IPS-20b (cell line): ENCODE results near the gene DDX46.
A peak's percentile ranks its signal among the peaks of the same experiment; 100 is the strongest.
"Not testable (repeated sequence)": the region's sequence is repeated elsewhere in the genome, so short reads cannot be mapped to it uniquely, and the experiment has no call there.

Source experiments
- H3K27ac ChIP-seq: one replicate; pipeline ENCODE4 v1.5.1; 2013; ENCODE audit warnings: low read length
- H3K27me3 ChIP-seq: 2 replicates; pipeline ENCODE4 v1.6.1; 2013; ENCODE audit warnings: mild to moderate bottlenecking, low read length, inconsistent platforms; ENCODE audit not compliant: insufficient read depth
- H3K36me3 ChIP-seq: 2 replicates; pipeline ENCODE4 v1.6.1; 2013; ENCODE audit warnings: low read depth, mild to moderate bottlenecking, inconsistent platforms, low read length, moderate library complexity; ENCODE audit not compliant: insufficient read depth
- H3K4me1 ChIP-seq: 2 replicates; pipeline ENCODE4 v1.6.1; 2013; ENCODE audit warnings: mild to moderate bottlenecking, control low read depth, inconsistent platforms, low read length, moderate library complexity; ENCODE audit not compliant: insufficient read depth
- H3K4me3 ChIP-seq: 2 replicates; pipeline ENCODE4 v1.5.1; 2013; ENCODE audit warnings: mild to moderate bottlenecking, low read length, inconsistent platforms
- H3K9ac ChIP-seq: 2 replicates; pipeline ENCODE4 v1.6.1; 2013; ENCODE audit warnings: low read depth, mild to moderate bottlenecking, inconsistent platforms, low read length, moderate library complexity
- H3K9me3 ChIP-seq: 2 replicates; pipeline ENCODE4 v1.6.1; 2013; ENCODE audit warnings: mild to moderate bottlenecking, low read depth, low read length, inconsistent platforms; ENCODE audit not compliant: insufficient read depth

Gene DDX46, protein sequence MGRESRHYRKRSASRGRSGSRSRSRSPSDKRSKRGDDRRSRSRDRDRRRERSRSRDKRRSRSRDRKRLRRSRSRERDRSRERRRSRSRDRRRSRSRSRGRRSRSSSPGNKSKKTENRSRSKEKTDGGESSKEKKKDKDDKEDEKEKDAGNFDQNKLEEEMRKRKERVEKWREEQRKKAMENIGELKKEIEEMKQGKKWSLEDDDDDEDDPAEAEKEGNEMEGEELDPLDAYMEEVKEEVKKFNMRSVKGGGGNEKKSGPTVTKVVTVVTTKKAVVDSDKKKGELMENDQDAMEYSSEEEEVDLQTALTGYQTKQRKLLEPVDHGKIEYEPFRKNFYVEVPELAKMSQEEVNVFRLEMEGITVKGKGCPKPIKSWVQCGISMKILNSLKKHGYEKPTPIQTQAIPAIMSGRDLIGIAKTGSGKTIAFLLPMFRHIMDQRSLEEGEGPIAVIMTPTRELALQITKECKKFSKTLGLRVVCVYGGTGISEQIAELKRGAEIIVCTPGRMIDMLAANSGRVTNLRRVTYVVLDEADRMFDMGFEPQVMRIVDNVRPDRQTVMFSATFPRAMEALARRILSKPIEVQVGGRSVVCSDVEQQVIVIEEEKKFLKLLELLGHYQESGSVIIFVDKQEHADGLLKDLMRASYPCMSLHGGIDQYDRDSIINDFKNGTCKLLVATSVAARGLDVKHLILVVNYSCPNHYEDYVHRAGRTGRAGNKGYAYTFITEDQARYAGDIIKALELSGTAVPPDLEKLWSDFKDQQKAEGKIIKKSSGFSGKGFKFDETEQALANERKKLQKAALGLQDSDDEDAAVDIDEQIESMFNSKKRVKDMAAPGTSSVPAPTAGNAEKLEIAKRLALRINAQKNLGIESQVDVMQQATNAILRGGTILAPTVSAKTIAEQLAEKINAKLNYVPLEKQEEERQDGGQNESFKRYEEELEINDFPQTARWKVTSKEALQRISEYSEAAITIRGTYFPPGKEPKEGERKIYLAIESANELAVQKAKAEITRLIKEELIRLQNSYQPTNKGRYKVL

DNA sequence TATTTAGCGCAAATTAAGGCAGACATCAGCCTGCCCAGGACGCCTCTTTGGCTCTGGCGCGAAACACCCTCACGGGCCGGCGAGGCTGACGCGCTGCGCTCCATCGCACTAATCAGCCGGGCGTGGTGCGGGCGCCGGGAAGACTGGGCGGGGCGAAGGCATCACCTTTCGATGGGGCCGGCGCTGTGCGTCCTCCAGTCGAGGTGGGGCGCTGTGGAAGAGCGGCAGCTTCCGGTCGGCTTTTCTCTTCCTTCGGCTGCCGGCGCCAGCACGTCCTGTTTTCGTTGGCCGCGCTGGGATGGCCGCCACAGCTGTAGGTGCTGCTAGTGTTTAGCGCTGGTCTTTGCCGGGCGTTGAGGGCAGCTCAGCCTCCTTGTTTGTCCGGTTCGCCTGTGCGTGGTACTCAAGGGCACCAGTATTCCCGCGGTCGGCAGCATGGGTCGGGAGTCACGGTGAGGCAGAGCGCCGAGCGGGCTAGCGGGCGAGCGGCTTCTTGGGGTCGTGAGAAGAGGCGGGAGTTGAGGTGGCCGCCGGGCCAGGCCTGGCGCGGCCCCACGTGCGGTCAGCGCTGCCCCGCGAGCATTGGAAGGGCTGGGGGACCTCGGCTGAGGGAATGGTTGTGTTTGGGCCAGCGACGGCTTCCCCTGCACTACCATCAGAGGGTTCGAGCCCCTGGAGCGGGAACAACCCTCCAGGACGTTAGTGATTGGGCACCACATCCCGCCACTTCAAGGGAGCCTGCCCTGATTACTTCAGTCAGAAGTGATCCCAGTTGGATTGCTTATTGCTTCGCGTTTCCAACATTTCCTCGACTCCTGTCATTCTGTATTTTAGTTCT lies at the start of gene DDX46:
Gene DDX46 (plus strand): TSS at position 276 of the 838 bp plus-strand sequence. CDS start 160 bp downstream, at position 436.
- Histone ChIP-seq H3K36me3 (peaks cover 6% of the 10 kb centered on the region), H3K4me1 (peaks cover 5% of the 10 kb centered on the region; the same call in 1 of the 2 replicates), H3K27ac (peak within 1 kb of the TSS; percentile 0), H3K9me3 (no peaks in the 10 kb centered on the region), H3K4me3 (peak within 1 kb of the TSS; percentile 95), H3K9ac (peak within 1 kb of the TSS; percentile 96), H3K27me3 (0 out of 2 replicates have a peak, but pooled peaks cover 10% of the 10 kb centered on the region)

DNA sequence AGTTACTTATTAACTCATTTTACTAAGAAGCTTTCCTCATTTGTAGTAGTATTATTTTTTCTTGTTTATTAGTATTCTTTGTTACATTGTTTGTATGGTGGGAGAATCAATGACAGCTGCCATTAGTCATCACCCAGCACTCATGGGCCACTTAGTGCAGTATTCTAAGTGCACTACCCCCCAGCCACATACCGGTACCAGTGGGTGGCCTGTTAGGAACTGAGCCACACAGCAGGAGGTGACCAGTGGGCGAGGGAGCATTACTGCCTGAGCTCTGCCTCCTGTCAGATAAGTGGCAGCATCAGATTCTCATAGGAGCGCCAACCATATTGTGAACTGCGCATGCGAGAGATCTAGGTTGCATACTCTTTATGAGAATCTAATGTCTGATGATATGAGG lies 44.5 kb upstream of the DDX46 start:
- H3K27ac ChIP-seq = no peak overlapping the region
- H3K36me3 ChIP-seq = peaks cover 61% of the 10 kb centered on the region
- H3K27me3 ChIP-seq = no peaks in the 10 kb centered on the region
- H3K9me3 ChIP-seq = no peaks in the 10 kb centered on the region
- no peaks in the 10 kb centered on the region for H3K4me1 ChIP-seq
- no peak overlapping the region for H3K4me3 ChIP-seq
- no peak overlapping the region for H3K9ac ChIP-seq

DNA sequence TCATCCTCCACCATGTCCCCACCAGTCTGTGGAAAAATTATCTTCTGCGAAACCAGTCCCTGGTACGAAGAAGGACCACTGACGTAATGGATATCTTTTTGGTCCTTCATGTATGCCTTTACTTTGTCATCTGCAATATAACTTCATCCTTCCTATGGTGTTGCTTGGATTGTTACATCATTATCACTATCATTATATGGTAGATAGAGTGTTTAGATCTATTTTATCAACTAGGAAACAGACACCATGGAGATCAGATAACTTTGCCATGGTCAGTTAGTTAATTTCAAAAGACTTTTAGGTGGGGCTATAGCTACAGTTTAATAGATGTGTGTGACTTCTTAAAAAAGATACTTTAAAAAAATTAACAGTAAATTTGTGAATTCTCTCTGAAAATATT lies 44.0 kb upstream of the DDX46 start:
- Histone ChIP-seq H3K27ac (no peak overlapping the region), H3K4me3 (no peak overlapping the region), H3K27me3 (no peaks in the 10 kb centered on the region), H3K4me1 (no peaks in the 10 kb centered on the region), H3K36me3 (peaks cover 61% of the 10 kb centered on the region), H3K9ac (no peak overlapping the region), H3K9me3 (no peaks in the 10 kb centered on the region)

DNA sequence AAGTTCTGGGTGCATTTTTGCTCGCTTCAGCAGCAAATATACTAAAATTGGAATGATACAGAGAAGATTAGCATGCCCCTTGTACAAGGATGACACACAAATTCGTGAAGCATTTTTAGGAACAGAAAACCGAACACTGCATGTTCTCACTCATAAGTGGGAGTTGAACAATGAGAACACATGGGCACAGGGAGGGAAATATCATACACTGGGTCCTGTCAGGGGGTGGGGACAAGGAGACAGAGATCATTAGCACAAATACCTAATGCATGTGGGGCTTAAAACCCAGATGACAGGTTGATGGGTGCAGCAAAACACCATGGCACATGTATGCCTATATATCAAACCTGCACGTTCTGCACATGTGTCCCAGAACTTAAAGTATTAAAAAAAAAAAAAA lies 43.1 kb upstream of the DDX46 start:
- H3K4me3 ChIP-seq, H3K9me3 ChIP-seq, H3K9ac ChIP-seq, H3K4me1 ChIP-seq, H3K27me3 ChIP-seq, H3K27ac ChIP-seq: not testable (repeated sequence)
- H3K36me3 ChIP-seq = peaks cover 58% of the 10 kb centered on the region

DNA sequence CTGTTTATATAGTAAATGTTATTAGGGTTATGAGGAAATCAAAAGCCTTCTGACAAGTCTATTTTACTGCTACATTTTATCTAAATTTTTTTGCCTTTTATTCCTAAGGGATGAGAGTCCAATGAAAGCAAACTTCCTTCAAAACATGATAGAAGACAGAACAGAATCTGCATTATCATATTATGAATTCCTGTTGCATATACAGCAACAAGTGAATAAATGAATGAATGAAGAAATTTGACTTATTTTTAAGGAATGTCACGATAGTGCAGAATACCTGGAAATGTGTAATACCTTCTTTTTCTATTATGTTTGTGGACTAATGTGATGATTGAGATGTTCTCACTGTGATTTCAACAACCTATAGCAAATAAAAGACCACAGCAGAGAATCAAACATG lies 33.7 kb upstream of the DDX46 start:
- H3K36me3 ChIP-seq = peaks cover 46% of the 10 kb centered on the region

DNA sequence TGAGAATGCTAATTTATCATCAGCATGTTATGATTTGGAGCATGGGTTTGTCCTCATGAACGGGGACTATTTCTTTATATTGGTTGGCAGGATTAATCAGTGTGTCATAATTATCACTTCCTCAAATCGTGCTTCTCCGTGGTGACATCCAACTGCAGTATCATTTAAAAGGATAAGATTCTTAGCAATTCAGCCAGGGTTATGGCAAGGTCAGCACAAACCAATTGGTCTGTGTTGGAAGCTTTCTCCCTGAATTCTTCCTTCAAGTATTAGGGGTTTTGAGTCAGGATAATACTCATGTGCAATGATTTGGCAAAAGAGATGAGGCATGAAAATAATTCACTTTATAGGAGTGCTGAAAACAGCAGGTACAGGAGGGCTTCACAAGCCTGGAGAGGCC lies 25.8 kb upstream of the DDX46 start:
- no peaks in the 10 kb centered on the region for H3K4me1 ChIP-seq
- no peak overlapping the region for H3K9ac ChIP-seq
- no peaks in the 10 kb centered on the region for H3K36me3 ChIP-seq
- H3K27me3 ChIP-seq = no peaks in the 10 kb centered on the region
- no peak overlapping the region for H3K4me3 ChIP-seq
- no peaks in the 10 kb centered on the region for H3K9me3 ChIP-seq
- no peak overlapping the region for H3K27ac ChIP-seq

More for the DNA sequence above, 33.7 kb upstream of the DDX46 start:
- no peaks in the 10 kb centered on the region for H3K27me3 ChIP-seq
- H3K9me3 ChIP-seq = no peaks in the 10 kb centered on the region
- H3K27ac ChIP-seq = no peak overlapping the region
- H3K4me3 ChIP-seq = no peak overlapping the region
- no peak overlapping the region for H3K9ac ChIP-seq
- no peaks in the 10 kb centered on the region for H3K4me1 ChIP-seq

DNA sequence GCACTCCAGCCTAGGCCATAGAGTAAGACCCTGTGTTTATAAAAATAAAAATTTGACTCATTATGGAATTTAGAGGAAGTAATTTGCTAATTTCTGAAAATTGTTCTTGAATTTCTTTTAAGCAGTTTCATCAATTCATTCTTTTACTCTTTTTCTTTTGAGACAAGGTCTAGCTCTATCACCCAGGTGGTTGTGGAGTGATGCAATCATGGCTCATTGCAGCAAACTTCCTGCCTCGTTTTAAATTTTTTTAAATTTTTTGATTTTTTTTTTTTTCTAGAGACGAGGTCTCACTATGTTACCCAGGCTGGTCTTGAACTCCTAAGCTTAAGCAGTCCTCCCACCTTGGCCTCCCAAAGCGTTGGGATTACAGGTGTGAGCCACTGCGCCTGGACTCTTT lies 23.3 kb upstream of the DDX46 start:
- no peak overlapping the region for H3K9ac ChIP-seq
- peaks cover 3% of the 10 kb centered on the region; the same call in 1 of the 2 replicates for H3K4me1 ChIP-seq
- no peaks in the 10 kb centered on the region for H3K9me3 ChIP-seq
- H3K4me3 ChIP-seq = no peak overlapping the region
- H3K36me3 ChIP-seq = no peaks in the 10 kb centered on the region
- H3K27me3 ChIP-seq = no peaks in the 10 kb centered on the region
- H3K27ac ChIP-seq = no peak overlapping the region

DNA sequence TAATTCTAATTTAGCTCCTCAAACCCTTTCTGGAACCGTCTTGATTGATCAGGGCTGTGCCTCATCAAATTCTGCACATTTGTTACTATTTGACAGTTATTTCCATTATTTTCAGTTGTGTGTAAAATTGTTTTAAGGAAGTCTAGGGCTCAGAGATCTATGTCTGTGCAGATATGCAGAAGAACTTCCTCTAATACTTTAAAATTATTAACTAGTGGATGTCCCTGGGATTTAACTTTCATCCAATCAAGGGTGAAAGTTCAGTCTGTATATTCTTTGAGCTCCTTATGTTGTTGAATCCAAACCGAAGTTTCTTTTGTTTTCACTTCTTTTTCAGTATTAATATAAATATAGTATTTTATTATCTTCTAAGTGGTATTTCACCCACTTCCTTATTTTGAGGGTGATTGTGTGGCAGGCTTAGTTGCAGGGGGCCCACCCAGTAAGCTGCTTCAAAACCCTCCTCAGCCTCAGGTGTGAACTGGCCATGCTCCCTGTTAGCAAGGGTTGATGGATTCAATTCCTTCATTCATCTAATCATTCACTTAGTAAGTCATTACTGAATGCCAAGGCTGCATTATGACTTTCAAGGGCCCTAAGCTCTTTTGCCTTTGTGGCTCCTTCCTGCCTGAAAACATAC lies 22.3 kb upstream of the DDX46 start:
- peaks cover 3% of the 10 kb centered on the region; the same call in 1 of the 2 replicates for H3K4me1 ChIP-seq
- H3K4me3 ChIP-seq = no peak overlapping the region
- H3K9ac ChIP-seq = no peak overlapping the region
- no peaks in the 10 kb centered on the region for H3K27me3 ChIP-seq
- H3K27ac ChIP-seq = no peak overlapping the region
- H3K9me3 ChIP-seq = no peaks in the 10 kb centered on the region
- peaks cover 6% of the 10 kb centered on the region; the same call in 1 of the 2 replicates for H3K36me3 ChIP-seq

DNA sequence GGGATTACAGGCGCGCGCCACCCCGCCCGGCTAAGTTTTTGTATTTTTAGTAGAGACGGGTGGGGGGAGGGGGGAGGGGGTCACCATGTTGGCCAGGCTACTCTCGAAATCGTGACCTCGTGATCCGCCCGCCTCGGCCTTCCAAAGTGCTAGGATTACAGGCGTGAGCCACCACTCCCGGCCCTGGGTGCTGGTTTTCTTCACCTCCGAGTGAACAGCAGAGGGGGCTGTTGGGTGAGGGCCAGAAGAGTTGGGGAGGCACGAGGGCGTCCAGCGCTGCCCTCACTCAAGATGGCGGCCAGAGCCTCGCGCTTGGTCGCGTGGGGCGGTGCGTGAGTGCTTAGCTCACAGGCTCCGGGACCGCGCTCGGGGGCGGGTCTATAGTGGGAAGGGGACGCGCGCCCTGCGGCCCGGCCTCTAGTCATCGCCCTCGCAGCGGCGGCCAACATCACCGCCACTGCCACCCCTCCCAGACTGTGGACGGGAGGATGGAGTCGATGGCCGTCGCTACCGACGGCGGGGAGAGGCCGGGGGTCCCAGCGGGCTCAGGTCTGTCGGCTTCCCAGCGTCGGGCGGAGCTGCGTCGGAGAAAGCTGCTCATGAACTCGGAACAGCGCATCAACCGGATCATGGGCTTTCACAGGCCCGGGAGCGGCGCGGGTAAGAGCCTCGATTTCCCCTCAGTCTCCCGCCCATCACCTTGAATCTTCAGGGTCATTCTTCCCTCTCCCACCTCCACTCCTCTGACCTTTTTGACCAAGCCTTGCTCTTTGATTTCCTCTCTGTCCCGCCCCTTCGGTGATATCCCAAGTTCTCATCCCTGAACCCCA lies 20.2 kb upstream of the DDX46 start, which contains the start of gene CAMLG:
Gene CAMLG (plus strand): TSS at position 416 of the 830 bp plus-strand sequence. CDS start 73 bp downstream, at position 489.
- H3K36me3 ChIP-seq = peaks cover 23% of the 10 kb centered on the region
- peak within 1 kb of the TSS; percentile 95 for H3K9ac ChIP-seq
- H3K27me3 ChIP-seq = no peaks in the 10 kb centered on the region
- H3K27ac ChIP-seq = peak within 1 kb of the TSS; percentile 9
- peak within 1 kb of the TSS; percentile 99 for H3K4me3 ChIP-seq
- H3K4me1 ChIP-seq = peaks cover 3% of the 10 kb centered on the region; the same call in 1 of the 2 replicates
- H3K9me3 ChIP-seq = no peaks in the 10 kb centered on the region
